ENCODE results near the gene WDTC1.
"Not testable (repeated sequence)": the region's sequence is repeated elsewhere in the genome, so short reads cannot be mapped to it uniquely, and the experiment has no call there.

WDTC1 gene, protein sequence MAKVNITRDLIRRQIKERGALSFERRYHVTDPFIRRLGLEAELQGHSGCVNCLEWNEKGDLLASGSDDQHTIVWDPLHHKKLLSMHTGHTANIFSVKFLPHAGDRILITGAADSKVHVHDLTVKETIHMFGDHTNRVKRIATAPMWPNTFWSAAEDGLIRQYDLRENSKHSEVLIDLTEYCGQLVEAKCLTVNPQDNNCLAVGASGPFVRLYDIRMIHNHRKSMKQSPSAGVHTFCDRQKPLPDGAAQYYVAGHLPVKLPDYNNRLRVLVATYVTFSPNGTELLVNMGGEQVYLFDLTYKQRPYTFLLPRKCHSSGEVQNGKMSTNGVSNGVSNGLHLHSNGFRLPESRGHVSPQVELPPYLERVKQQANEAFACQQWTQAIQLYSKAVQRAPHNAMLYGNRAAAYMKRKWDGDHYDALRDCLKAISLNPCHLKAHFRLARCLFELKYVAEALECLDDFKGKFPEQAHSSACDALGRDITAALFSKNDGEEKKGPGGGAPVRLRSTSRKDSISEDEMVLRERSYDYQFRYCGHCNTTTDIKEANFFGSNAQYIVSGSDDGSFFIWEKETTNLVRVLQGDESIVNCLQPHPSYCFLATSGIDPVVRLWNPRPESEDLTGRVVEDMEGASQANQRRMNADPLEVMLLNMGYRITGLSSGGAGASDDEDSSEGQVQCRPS

DNA sequence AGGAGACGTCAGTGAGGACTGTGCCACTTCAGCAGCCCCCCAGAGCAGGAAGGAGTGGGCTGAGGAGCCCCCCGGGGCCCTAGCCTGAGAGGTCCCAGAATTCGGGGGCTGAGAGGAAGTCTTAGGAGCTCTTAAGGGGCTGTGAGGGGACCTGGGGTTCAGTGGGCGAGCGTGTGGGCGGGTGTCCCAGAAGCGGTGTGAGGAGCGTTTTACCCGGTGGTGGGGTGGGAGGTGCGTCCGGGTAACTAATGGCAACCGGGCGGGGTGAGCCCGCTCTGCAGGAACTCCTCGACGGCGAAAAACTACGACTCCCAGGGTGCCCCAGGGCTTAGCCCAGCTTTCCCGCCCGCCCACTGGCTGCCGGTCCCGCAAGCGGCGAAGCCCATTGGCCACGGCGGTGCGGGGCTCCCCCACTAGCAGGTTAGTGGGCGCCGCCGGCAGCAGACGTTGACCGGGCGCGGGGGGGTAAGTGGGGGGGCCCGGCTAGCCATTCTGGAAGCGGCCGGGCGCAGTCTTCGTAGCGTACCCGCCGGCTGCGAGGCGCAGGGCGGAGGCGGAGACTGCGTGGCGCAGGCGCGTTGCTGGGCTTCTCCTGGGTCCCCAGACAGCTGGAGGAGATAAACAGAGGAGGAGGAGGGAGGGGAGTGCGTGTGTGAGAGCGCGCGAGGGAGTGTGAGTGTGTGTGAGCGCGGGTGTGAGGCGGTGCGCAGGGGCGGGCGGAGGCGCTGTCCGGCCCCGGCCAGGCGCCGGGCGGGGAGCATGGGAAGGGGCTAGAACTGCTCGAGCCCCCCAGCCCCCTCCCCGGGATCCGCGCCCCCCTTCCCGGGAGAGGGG lies at the start of gene WDTC1:
WDTC1 (plus strand) TSS at position 584 of the 834 bp plus-strand sequence. CDS start 26,423 bp downstream, outside the sequence.
- in situ Hi-C loops (cut with HindIII; ENCODE audit: low sequenced_read_pairs), result loop anchor here (25.0 kb wide), 1 partner anchor 272 kb away; the partner anchor contains the start of gene KDF1

DNA sequence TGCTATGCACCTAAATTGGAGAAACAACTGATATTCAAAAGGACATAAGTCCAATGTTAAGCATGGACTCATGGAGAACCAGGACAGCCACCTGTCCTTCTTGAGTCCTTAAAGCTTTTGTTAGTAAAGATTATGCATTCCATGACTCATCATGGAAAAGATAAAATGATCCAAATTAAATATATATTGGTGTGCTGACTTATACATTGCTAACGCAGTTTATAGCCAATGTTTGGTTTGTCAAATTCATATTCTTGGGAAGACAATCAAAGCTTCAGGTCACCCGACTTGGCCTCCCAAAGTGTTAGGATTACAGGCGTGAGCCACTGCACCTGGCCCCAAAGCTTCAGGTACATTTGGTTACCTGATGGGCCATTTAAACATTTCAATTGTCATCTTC lies 49.8 kb upstream of the WDTC1 start:
- in situ Hi-C loops (cut with HindIII; ENCODE audit: low sequenced_read_pairs), result loop anchor here (5.0 kb wide), 1 partner anchor 42 kb away; no protein-coding TSS in a partner anchor

DNA sequence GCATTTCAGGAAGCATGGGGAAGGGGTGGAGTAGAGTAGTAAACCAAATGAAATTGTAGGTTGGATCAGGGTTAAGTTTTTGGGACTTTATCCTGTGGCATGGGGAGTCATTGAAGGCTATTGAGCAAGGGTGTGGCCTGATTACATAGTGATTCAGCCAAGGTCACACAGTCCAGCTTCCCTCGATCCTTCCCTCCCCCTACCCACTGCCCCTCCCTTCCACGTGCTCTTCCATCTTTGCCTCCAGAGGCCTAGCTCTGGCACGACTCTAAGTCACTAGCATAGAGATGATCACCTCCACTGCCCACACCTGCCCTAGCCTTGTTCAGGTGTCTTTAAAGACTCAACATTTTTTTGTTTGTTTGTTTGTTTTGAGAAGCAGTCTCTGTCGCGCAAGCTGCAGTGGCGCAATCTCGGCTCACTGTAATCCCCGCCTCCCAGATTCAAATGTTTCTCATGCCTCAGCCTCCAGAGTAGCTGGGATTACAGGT lies 42.3 kb upstream of the WDTC1 start:
- in situ Hi-C loops (cut with HindIII; ENCODE audit: low sequenced_read_pairs), result no loop called here

DNA sequence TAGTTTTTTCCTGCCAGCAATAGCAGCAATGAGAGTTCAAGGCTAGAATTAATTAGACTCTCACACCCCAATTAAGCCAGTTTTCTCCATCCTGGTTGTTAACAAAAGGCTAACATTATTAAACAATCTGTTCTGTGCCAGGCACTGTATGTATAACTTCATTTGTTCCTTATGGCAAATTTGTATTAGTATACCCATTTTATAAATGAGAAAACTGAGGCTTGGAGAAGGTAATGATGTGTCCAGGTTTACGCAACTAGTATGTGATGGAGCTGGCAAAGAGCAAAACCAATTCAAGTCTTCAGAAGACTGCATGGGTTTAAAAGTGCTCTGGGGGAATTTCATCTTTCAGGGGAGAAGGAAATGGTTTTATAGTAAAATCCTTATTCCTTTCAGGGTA lies 41.2 kb upstream of the WDTC1 start:
- in situ Hi-C loops (cut with HindIII; ENCODE audit: low sequenced_read_pairs), result no loop called here

DNA sequence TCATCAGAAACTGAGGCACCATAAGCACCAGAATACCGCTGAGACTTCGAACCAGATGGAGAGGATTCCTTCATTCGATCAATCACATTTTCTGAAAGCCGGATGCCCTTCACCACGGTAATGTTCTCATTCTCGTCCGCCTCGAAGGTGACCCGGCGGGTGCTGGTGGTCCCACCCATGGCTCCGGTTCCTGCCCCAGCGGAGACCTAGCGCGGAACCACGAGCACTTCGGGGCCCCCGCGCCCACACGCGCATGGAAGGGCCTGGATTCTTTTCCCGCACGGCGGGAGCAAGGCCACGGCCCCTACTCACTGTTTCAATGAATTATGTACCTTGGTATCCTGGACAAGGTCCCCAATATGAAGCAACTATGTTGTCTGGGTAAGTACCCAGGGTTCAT lies 33.1 kb upstream of the WDTC1 start:
- in situ Hi-C loops (cut with HindIII; ENCODE audit: low sequenced_read_pairs), result no loop called here

DNA sequence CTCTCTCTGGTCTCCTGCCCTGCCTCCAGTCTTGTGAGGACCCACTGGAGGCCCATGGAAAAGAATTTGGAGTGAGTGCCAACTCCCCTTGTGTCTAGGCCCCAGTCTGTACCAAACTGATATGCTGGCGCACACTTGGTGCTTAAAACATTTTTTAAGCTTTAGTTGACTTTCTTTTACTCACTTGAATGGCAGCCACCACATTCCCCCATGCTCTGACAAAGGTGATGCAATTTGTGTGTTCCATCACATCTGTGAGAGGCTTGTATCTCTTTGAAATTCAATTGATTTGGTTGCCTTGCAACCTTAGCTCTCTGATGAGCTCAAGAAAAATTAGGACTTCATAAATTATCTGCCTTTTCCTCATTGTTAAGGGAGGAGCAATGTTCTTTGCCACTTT lies 30.5 kb upstream of the WDTC1 start:
- in situ Hi-C loops (cut with HindIII; ENCODE audit: low sequenced_read_pairs), result no loop called here

DNA sequence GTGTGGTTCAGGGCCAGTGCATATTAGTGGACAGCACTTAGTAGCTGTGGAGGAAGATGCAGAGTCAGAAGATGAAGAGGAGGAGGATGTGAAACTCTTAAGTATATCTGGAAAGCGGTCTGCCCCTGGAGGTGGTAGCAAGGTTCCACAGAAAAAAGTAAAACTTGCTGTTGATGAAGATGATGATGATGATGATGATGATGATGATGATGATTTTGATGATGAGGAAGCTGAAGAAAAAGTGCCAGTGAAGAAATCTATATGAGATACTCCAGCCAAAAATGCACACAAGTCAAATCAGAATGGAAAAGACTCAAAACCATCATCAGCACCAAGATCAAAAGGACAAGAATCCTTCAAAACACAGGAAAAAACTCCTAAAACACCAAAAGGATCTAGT lies 27.2 kb upstream of the WDTC1 start:
- in situ Hi-C loops (cut with HindIII; ENCODE audit: low sequenced_read_pairs), result not testable (repeated sequence)

DNA sequence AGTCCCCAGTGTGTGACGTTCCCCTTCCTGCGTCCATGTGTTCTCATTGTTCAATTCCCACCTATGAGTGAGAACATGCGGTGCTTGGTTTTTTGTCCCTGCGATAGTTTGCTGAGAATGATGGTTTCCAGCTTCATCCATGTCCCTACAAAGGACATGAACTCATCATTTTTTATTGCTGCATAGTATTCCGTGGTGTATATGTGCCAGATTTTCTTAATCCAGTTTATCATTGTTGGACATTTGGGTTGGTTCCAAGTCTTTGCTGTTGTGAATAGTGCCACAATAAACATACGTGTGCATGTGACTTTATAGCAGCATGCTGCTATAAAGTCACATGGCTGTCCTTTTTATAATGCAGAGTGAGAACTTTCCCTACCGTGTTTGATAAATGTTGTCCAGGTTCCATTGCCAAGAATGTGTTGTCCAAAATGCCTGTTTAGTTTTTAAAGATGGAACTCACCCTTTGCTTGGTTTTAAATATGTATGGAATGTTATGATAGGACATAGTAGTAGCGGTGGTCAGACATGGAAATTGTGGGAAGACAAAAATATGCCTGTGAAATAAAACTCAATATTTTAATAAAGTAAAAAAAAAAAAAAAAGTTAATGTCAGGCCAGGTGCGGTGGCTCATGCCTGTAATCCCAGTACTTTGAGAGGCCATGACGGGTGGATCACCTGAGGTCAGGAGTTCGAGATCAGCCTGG lies 26.1 kb upstream of the WDTC1 start:
- in situ Hi-C loops (cut with HindIII; ENCODE audit: low sequenced_read_pairs), result not testable (repeated sequence)

DNA sequence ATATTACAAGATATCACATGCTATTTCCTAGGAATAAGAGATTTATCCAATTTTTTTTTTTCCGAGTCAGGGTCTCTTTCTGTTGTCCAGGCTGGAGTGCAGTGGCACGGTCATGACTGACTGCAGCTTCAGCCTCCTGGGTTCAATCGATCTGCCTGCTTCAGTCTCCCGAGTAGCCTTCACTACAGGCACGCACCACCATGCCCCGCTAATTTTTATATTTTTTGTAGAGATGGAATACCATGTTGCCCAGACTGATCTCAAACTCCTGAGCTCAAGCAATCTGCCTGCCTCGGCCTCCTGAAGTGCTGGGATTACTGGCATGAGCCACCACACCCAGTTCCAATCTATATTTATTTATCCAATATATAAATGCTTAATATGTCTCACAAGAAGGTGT lies 18.0 kb upstream of the WDTC1 start:
- in situ Hi-C loops (cut with HindIII; ENCODE audit: low sequenced_read_pairs), result no loop called here

DNA sequence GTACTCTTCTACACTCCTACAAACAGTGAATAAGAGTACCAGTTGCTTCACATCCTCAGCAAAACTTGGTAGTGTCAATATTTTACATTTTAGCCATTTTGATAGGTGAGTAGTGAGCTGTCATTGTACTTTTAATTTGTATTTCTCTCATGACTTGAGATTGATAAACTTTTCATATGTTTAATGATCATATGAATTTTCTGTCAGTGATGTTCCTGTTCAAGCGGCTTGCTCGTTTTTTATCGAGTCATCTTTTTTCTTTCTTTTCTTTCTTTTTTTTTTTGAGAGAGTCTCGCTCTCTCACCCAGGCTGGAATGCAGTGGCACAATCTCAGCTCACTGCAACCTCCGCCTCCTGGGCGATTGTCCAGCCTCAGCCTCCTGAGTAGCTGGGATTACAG lies 17.0 kb upstream of the WDTC1 start:
- in situ Hi-C loops (cut with HindIII; ENCODE audit: low sequenced_read_pairs), result no loop called here

DNA sequence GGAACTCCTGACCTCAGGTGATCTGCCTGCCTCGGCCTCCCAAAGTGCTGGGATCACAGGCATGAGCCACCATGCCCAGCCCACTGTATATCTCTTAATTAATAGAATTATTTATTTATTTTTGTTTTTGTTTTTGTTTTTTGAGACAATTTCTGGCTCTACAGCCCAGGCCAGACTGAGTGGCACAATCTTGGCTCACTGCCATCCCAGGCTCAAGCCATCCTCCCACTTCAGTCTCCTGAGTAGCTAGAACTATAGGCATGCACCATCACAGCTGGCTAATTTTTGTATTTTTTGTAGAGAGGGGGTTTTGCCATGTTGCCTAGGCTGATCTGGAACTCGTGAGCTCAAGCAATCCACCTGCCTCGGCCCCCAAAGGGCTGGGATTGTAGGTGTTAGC lies 15.7 kb upstream of the WDTC1 start:
- in situ Hi-C loops (cut with HindIII; ENCODE audit: low sequenced_read_pairs), result no loop called here

DNA sequence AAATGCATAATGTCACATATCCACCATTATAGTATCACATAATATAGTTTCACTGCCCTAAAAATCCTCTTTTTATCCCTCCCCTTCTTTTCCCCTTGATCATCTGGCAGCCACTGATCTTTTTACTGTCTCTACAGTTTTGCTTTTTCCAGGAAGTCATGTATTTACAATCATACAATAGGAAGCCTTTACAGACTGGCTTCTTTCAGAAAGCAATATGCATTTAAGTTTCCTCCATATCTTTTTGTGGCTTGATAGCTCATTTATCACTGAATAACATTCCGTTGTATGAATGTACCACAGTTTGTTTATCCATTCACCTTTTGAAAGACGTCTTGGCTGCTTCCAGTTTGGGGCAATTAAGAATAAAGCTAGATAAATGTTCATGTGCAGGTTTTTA lies 14.3 kb upstream of the WDTC1 start:
- in situ Hi-C loops (cut with HindIII; ENCODE audit: low sequenced_read_pairs), result no loop called here

DNA sequence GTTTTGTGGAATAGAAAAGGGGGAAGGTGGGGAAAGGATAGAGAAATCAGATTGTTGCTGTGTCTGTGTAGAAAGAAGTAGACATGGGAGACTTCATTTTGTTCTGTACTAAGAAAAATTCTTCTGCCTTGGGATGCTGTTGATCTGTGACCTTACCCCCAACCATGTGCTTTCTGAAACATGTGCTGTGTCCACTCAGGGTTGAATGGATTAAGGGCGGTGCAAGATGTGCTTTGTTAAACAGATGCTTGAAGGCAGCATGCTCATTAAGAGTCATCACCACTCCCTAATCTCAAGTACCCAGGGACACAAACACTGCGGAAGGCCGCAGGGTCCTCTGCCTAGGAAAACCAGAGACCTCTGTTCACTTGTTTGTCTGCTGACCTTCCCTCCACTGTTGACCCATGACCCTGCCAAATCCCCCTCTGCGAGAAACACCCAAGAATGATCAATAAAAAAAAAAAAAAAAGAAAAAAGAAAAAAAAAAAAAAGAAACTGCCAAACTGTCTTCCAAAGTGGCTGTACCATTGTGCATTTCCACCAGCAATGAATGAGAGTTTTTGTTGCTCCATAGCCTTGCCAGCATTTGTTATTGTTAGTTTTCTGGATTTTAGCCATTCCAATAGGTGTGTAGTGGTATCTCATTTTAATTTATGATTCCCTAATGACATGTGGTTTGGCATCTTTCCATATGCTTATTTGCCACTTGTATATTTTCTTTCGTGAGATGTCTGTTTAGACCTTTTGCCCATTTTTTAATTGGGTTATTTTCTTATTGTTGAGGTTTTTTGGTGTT lies 13.5 kb upstream of the WDTC1 start:
- in situ Hi-C loops (cut with HindIII; ENCODE audit: low sequenced_read_pairs), result not testable (repeated sequence)

DNA sequence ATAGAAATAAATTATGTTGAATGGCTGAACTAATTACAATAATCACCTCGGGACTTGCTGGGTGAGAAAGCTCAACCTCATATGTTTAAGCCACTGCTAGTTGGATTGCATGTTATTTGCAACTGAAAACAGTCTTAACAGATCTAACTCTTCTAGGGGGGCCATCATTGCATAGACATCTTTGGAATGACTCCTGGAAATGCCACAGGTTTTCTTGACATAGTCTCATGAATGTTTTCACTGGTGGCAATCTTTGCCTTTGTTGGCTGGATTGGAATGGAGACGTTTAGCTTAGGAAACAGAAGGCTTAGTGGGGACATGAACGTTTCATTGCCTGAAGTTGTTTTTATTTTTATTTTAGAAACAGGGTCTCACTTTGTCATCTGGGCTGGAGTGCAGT lies 8.8 kb upstream of the WDTC1 start:
- in situ Hi-C loops (cut with HindIII; ENCODE audit: low sequenced_read_pairs), result loop anchor here (5.0 to 25.0 kb wide), 2 partner anchors 83 to 263 kb away; partner anchors contain the start of gene KDF1

DNA sequence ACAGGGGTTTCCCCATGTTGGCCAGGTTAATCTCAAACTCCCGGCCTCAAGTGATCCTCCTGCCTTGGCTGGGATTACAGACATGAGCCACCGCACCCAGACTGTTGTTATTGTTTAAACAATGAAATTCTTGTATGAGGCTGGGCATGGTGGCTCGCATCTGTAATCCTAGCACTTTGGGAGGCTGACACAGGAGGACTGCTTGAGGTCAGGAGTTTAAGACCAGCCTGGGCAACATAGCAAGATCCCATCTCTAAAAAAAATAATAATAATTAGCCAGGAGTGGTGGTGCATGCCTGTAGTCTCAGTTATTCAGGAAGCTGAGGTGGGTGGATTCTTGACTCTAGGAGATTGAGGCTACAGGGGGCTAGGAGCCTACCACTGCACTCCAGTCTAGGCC lies 6.7 kb upstream of the WDTC1 start:
- in situ Hi-C loops (cut with HindIII; ENCODE audit: low sequenced_read_pairs), result loop anchor here (5.0 to 25.0 kb wide), 2 partner anchors 85 to 265 kb away; partner anchors contain the start of gene KDF1

DNA sequence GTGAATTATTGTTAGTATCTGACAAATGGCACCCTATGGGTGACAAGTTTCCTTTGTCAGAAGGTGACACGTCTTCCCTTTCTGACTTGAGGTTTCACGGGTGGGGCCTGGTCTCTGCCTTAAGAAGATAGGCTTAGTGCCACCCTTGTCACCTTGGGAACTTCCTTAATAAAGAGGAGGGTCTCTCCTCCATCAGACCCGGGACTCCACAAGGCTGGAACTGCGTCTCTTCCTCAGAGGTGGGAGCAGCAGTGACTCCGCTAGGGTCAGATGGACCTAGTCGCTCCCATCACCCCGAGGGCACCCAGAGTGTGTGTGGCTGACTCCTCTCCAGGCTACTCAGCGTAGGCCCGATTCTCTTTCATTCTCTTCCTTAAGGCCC lies 774 bp upstream of the WDTC1 start:
- in situ Hi-C loops (cut with HindIII; ENCODE audit: low sequenced_read_pairs), result loop anchor here (25.0 kb wide), 1 partner anchor 271 kb away; the partner anchor contains the start of gene KDF1

DNA sequence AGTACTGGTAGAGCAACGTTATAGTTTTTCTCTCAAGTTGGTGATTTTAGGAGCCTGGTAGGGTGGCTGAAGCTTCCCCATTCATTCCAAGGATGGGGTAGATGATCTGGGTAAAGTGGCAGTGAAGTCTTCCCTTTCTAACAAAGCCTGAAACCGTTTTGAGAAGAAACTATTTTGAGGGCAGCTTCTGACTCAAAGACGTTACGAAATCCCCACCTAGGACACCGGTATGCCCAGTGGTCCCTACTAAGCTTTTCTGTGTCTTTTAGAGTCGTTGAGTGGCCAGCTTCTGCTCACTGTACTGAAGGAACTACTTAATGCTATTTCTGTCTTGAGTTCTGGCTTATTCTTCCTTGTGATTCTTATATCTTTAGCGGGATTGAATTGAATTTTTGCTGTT lies 1.4 kb downstream of the WDTC1 start:
- in situ Hi-C loops (cut with HindIII; ENCODE audit: low sequenced_read_pairs), result loop anchor here (25.0 kb wide), 1 partner anchor 274 kb away; the partner anchor contains the start of gene KDF1

DNA sequence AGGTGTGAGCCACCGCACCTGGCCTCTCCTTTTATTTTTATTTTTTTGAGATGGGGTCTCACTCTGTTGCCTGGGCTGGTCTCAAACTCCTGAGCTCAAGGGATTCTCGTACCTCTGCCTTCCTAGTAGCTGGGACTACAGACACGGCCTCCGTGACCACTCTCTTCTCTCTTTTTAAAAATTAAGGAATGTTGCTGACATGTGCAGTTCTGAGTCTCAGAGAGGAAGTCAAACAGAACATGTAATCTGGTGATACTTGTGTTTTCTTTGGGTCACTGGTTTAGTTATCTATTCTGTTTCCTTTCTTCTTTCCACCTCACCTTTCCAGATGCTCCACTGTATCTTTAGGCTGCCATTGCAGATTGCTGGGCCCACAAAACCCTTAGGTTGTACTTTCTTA lies 2.7 kb downstream of the WDTC1 start:
- in situ Hi-C loops (cut with HindIII; ENCODE audit: low sequenced_read_pairs), result loop anchor here (25.0 kb wide), 1 partner anchor 275 kb away; the partner anchor contains the start of gene KDF1

DNA sequence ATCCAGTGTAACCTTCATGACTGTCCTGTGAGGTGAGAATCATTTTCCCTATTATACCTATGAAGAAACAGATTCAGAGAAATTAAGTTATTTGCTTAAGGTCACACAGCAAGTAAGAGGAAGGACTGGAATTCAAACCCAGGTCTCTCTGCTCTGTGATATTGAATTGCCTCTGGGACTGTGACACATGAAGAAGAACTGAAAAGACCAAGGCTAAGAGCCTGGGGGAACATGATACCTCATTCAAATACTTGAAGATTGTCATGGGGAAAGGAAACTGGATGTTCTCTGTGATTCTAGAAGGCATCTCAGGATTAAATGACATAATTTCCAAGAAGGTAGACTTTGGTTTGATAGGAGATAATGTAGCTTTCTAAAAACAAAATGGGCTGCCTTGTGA lies 3.6 kb downstream of the WDTC1 start:
- in situ Hi-C loops (cut with HindIII; ENCODE audit: low sequenced_read_pairs), result loop anchor here (25.0 kb wide), 1 partner anchor 276 kb away; the partner anchor contains the start of gene KDF1

All from endothelial cell of hepatic sinusoid (primary cell).